ENCODE data around the gene PPAN. TPM values are rescaled to one million over a fixed set of nuclear protein-coding genes. Genes with fewer than 3 reads are reported as not detected.

Gene PPAN
- total and polyA plus RNA-seq, 7 donors, result 16.2 to 58.7 (median 25.2) TPM

- WGBS, 2 donors, result 87 to 89% methylated on average over 4 of the region's 4 CpGs
- DNase-seq, result no peak
- no peak overlapping the region for H3K4me3 ChIP-seq
- no peaks in the 10 kb centered on the region for H3K4me1 ChIP-seq
- H3K27ac ChIP-seq, result no peak overlapping the region
- TF ChIP-seq POLR2A (IDR thresholded peaks at IDR 0.05), result no peak
- no peak for TF ChIP-seq POLR2AphosphoS5 (IDR thresholded peaks at IDR 0.05)
- no peak for TF ChIP-seq EP300 (IDR thresholded peaks at IDR 0.05)
- no peak for TF ChIP-seq CTCF (IDR thresholded peaks at IDR 0.05)
- intact Hi-C loops (cut with DNase I), result no loop called here
- no peaks in the 10 kb centered on the region for H3K9me3 ChIP-seq
- H3K27me3 ChIP-seq, result no peaks in the 10 kb centered on the region
- H3K36me3 ChIP-seq, result peaks cover 4 to 97% (median 62%) of the 10 kb centered on the region in 4 donors
Observed at GRCh38 chr19:10155839-10156238, 49.7 kb downstream of the PPAN start.

- DNase-seq, result no peak
- no peak for TF ChIP-seq POLR2AphosphoS5 (IDR thresholded peaks at IDR 0.05)
- TF ChIP-seq POLR2A (IDR thresholded peaks at IDR 0.05), result no peak
- TF ChIP-seq EP300 (IDR thresholded peaks at IDR 0.05), result no peak
- TF ChIP-seq CTCF (IDR thresholded peaks at IDR 0.05), result no peak
- WGBS, 2 donors, result 95 to 96% methylated on average over 8 of the region's 8 CpGs
- Histone ChIP-seq H3K36me3 (peaks cover 0 to 99% (median 61%) of the 10 kb centered on the region in 4 donors), H3K4me3 (no peak overlapping the region), H3K27ac (no peak overlapping the region), H3K9me3 (no peaks in the 10 kb centered on the region), H3K27me3 (no peaks in the 10 kb centered on the region), H3K4me1 (no peaks in the 10 kb centered on the region)
- intact Hi-C loops (cut with DNase I), result no loop called here
Observed at GRCh38 chr19:10158071-10158470, 51.9 kb downstream of the PPAN start.

GRCh38 chr19:10158485-10158884, 52.3 kb downstream of the PPAN start:
- Histone ChIP-seq H3K4me3 (no peak overlapping the region), H3K4me1 (no peaks in the 10 kb centered on the region), H3K9me3 (no peaks in the 10 kb centered on the region), H3K36me3 (peaks cover 0 to 99% (median 64%) of the 10 kb centered on the region in 4 donors), H3K27ac (no peak overlapping the region), H3K27me3 (no peaks in the 10 kb centered on the region)
- intact Hi-C loops (cut with DNase I), result no loop called here
- WGBS, 2 donors, result 95 to 96% methylated on average over 11 of the region's 11 CpGs
- TF ChIP-seq POLR2AphosphoS5 (IDR thresholded peaks at IDR 0.05), result no peak
- TF ChIP-seq EP300 (IDR thresholded peaks at IDR 0.05), result no peak
- no peak for TF ChIP-seq POLR2A (IDR thresholded peaks at IDR 0.05)
- DNase-seq, result no peak

GRCh38 chr19:10159610-10160009, 53.4 kb downstream of the PPAN start:
- intact Hi-C loops (cut with DNase I), result no loop called here
- peaks cover 0 to 96% (median 60%) of the 10 kb centered on the region in 4 donors for H3K36me3 ChIP-seq
- H3K4me3 ChIP-seq, result no peak overlapping the region
- TF ChIP-seq POLR2A (IDR thresholded peaks at IDR 0.05) (no peak), CTCF (IDR thresholded peaks at IDR 0.05) (no peak), EP300 (IDR thresholded peaks at IDR 0.05) (no peak), POLR2AphosphoS5 (IDR thresholded peaks at IDR 0.05) (no peak)
- no peaks in the 10 kb centered on the region for H3K9me3 ChIP-seq
- no peaks in the 10 kb centered on the region for H3K27me3 ChIP-seq
- H3K4me1 ChIP-seq, result no peaks in the 10 kb centered on the region
- H3K27ac ChIP-seq, result no peak overlapping the region
- DNase-seq, result no peak
- 88 to 94% methylated on average over 16 of the region's 16 CpGs for WGBS, 2 donors

Small RNA genes within 50 kb of the gene (small RNA-seq; reads per million reads assigned to genes)
- 65.7 to 110 (median 86.0) reads per million in 3 donors for gene SNORD105
- 2,671 to 5,930 (median 4,491) reads per million in 3 donors for gene SNORD105B

Other genes starting within 250 kb of the PPAN start
- gene OLFM2, start 169.8 kb upstream of the PPAN start, total RNA-seq, result 10 to 100 TPM in 2 of 4 donors, 1 to 10 TPM in 2; 3.3 to 19.4 (median 10.4) TPM
- gene OLFM2, start 169.8 kb upstream of the PPAN start, polyA plus RNA-seq, result 1 to 10 TPM in 1 of 3 donors, under 1 TPM in 1, not detected in 1; 0.60 to 4.3 TPM
- 10 to 100 TPM in 1 of 4 donors, 1 to 10 TPM in 3; 6.1 to 19.9 (median 8.5) TPM for gene COL5A3, start 95.9 kb upstream of the PPAN start, total RNA-seq
- gene COL5A3, start 95.9 kb upstream of the PPAN start, polyA plus RNA-seq, result 1 to 10 TPM in 2 of 3 donors, under 1 TPM in 1; 0.46 to 8.0 (median 3.0) TPM
- not detected for gene RDH8, start 92.9 kb upstream of the PPAN start, total RNA-seq
- gene RDH8, start 92.9 kb upstream of the PPAN start, polyA plus RNA-seq, result not detected
- gene SHFL, start 20.0 kb upstream of the PPAN start, total RNA-seq, result 10 to 100 TPM; 25.3 to 44.9 (median 27.9) TPM
- gene SHFL, start 20.0 kb upstream of the PPAN start, polyA plus RNA-seq, result 10 to 100 TPM; 17.1 to 39.0 (median 23.4) TPM
- gene ANGPTL6, start 3.7 kb upstream of the PPAN start, total RNA-seq, result not detected
- gene ANGPTL6, start 3.7 kb upstream of the PPAN start, polyA plus RNA-seq, result 1 to 10 TPM in 1 of 3 donors, under 1 TPM in 1, not detected in 1; 0.69 to 1.6 TPM
- 10 to 100 TPM in 1 of 4 donors, 1 to 10 TPM in 3; 2.9 to 10.3 (median 6.3) TPM for gene P2RY11, start 5.3 kb downstream of the PPAN start, total RNA-seq
- 10 to 100 TPM in 1 of 3 donors, 1 to 10 TPM in 2; 1.2 to 18.5 (median 1.8) TPM for gene P2RY11, start 5.3 kb downstream of the PPAN start, polyA plus RNA-seq
- gene EIF3G, start 13.5 kb downstream of the PPAN start, total RNA-seq, result 100 to 1,000 TPM; 278 to 392 (median 336) TPM
- gene EIF3G, start 13.5 kb downstream of the PPAN start, polyA plus RNA-seq, result 100 to 1,000 TPM; 103 to 210 (median 202) TPM
- 10 to 100 TPM; 22.1 to 47.6 (median 34.9) TPM for gene DNMT1, start 88.6 kb downstream of the PPAN start, total RNA-seq
- 10 to 100 TPM; 12.0 to 47.9 (median 13.6) TPM for gene DNMT1, start 88.6 kb downstream of the PPAN start, polyA plus RNA-seq
- gene S1PR2, start 125.0 kb downstream of the PPAN start, total RNA-seq, result 10 to 100 TPM in 3 of 4 donors, 1 to 10 TPM in 1; 7.1 to 13.0 (median 10.6) TPM
- gene S1PR2, start 125.0 kb downstream of the PPAN start, polyA plus RNA-seq, result 1 to 10 TPM; 1.2 to 3.6 (median 3.5) TPM
- 10 to 100 TPM; 37.9 to 68.9 (median 62.8) TPM for gene MRPL4, start 145.9 kb downstream of the PPAN start, total RNA-seq
- 10 to 100 TPM; 45.1 to 85.2 (median 51.1) TPM for gene MRPL4, start 145.9 kb downstream of the PPAN start, polyA plus RNA-seq
- gene ICAM1, start 164.8 kb downstream of the PPAN start, total RNA-seq, result 10 to 100 TPM; 11.0 to 33.1 (median 13.5) TPM
- gene ICAM1, start 164.8 kb downstream of the PPAN start, polyA plus RNA-seq, result 10 to 100 TPM in 2 of 3 donors, 1 to 10 TPM in 1; 5.4 to 27.0 (median 15.7) TPM
- not detected for gene ICAM4, start 180.6 kb downstream of the PPAN start, total RNA-seq
- gene ICAM4, start 180.6 kb downstream of the PPAN start, polyA plus RNA-seq, result under 1 TPM in 1 of 3 donors, not detected in 2; 0.42 TPM
- gene ICAM5, start 183.6 kb downstream of the PPAN start, total RNA-seq, result under 1 TPM in 2 of 4 donors, not detected in 2; 0.54 to 0.83 TPM
- gene ICAM5, start 183.6 kb downstream of the PPAN start, polyA plus RNA-seq, result under 1 TPM in 2 of 3 donors, not detected in 1; 0.23 to 0.92 TPM
- 1 to 10 TPM; 1.1 to 4.3 (median 2.4) TPM for gene ZGLP1, start 203.5 kb downstream of the PPAN start, total RNA-seq
- gene ZGLP1, start 203.5 kb downstream of the PPAN start, polyA plus RNA-seq, result 1 to 10 TPM in 2 of 3 donors, not detected in 1; 2.4 to 6.0 TPM
- gene FDX2, start 209.7 kb downstream of the PPAN start, total RNA-seq, result 10 to 100 TPM; 25.2 to 45.9 (median 31.9) TPM
- gene FDX2, start 209.7 kb downstream of the PPAN start, polyA plus RNA-seq, result 10 to 100 TPM; 19.2 to 21.6 (median 20.1) TPM
- gene RAVER1, start 227.2 kb downstream of the PPAN start, total RNA-seq, result 10 to 100 TPM; 10.0 to 28.5 (median 14.9) TPM
- 10 to 100 TPM in 2 of 3 donors, 1 to 10 TPM in 1; 8.4 to 37.0 (median 14.8) TPM for gene RAVER1, start 227.2 kb downstream of the PPAN start, polyA plus RNA-seq
- 1 to 10 TPM; 1.9 to 4.2 (median 3.4) TPM for gene ICAM3, start 233.3 kb downstream of the PPAN start, total RNA-seq
- gene ICAM3, start 233.3 kb downstream of the PPAN start, polyA plus RNA-seq, result 10 to 100 TPM; 24.5 to 45.2 (median 35.4) TPM

Data from sigmoid colon (tissue), 7 donors.